H1 (cell line): Measurements from ENCODE around the gene CELF1. TPM values are rescaled to one million over a fixed set of nuclear protein-coding genes. Genes with fewer than 3 reads are reported as not detected.

Source experiments
- CTCF ChIA-PET: fragments of 300-600 bp; sonication (Branson Sonifier 250); formaldehyde crosslinking; loops from one replicate; lab custom pipeline; 2021; ENCODE audit not compliant: partially characterized antibody; lab: Charles Lee
- POLR2A ChIA-PET: fragments of 300-600 bp; sonication (Branson Sonifier 250); formaldehyde crosslinking; loops from one replicate; lab custom pipeline; 2021; ENCODE audit warnings: inconsistent platforms; ENCODE audit not compliant: partially characterized antibody; lab: Charles Lee
- DNase-seq, 2 experiments: peaks; one replicate each; pipeline versions ENCODE4 v3.0.0 to v3.0.0-alpha.2; 2010 to 2022; ENCODE audit warnings: low spot score in 2 of 2, low read depth in 1 of 2, mixed read lengths in 1 of 2
- FAIRE-seq: peaks from 2 replicates; lab custom pipeline; 2011; peaks lifted over from hg19 to GRCh38; lab: Jason Lieb, UNC
- H2AFZ ChIP-seq: 2 replicates; pipeline ENCODE4 v1.8.1; 2012; ENCODE audit warnings: low read length, inconsistent platforms
- H2AK5ac ChIP-seq: 2 replicates; pipeline ENCODE4 v1.6.1; 2013; ENCODE audit warnings: low read depth, low read length
- H2BK120ac ChIP-seq: replicated peaks from 2 replicates; pipeline ENCODE3; 2013; ENCODE audit warnings: low read depth, low read length, inconsistent platforms
- H2BK12ac ChIP-seq: 2 replicates; pipeline ENCODE4 v1.6.1; 2013; ENCODE audit warnings: low read depth, low read length
- H2BK15ac ChIP-seq: 2 replicates; pipeline ENCODE4 v1.6.1; 2013; ENCODE audit warnings: low read length
- H2BK20ac ChIP-seq: 2 replicates; pipeline ENCODE4 v1.6.1; 2013; ENCODE audit warnings: low read length
- H2BK5ac ChIP-seq: 2 replicates; pipeline ENCODE4 v1.6.1; 2013; ENCODE audit warnings: low read depth, low read length
- H3K14ac ChIP-seq: 2 replicates; pipeline ENCODE4 v1.6.1; 2013; ENCODE audit warnings: inconsistent platforms; ENCODE audit not compliant: insufficient read length
- H3K18ac ChIP-seq: 2 replicates; pipeline ENCODE4 v1.6.1; 2013; ENCODE audit warnings: low read length; ENCODE audit errors: extremely low read depth
- H3K23ac ChIP-seq: 2 replicates; pipeline ENCODE4 v1.6.1; 2013; ENCODE audit warnings: inconsistent platforms; ENCODE audit not compliant: insufficient read length
- H3K23me2 ChIP-seq: 2 replicates; pipeline ENCODE4 v1.6.1; 2013; ENCODE audit warnings: low read depth, low read length
- H3K27ac ChIP-seq: 2 replicates; pipeline ENCODE4 v1.6.1; 2011; ENCODE audit warnings: low read depth, low read length, inconsistent platforms
- H3K27me3 ChIP-seq, 4 experiments: replicated peaks in 1 of 4; 1 replicate in 1 of 4; 2 replicates in 3 of 4; pipeline versions ENCODE4 v1.6.1 to v1.8.1; 2011 to 2013; ENCODE audit warnings: low read length in 3 of 4, mild to moderate bottlenecking in 3 of 4, inconsistent platforms in 2 of 4, mixed read lengths in 2 of 4, moderate library complexity in 1 of 4; ENCODE audit not compliant: control insufficient read depth in 3 of 4, insufficient read depth in 3 of 4; ENCODE audit errors: extremely low read depth in 1 of 4
- H3K36me3 ChIP-seq, 4 experiments: 2 replicates each; pipeline versions ENCODE4 v1.6.1 to v1.8.1; 2011 to 2013; ENCODE audit warnings: mild to moderate bottlenecking in 4 of 4, low read length in 3 of 4, moderate library complexity in 2 of 4, control low read depth in 1 of 4, inconsistent platforms in 1 of 4; ENCODE audit not compliant: insufficient read depth in 4 of 4, control insufficient read depth in 2 of 4
- H3K4ac ChIP-seq: replicated peaks from 2 replicates; pipeline ENCODE3; 2013; ENCODE audit warnings: low read length, low read depth, mixed read lengths, inconsistent platforms; ENCODE audit not compliant: insufficient read length
- H3K4me1 ChIP-seq, 4 experiments: replicated peaks in 1 of 4; 1 replicate in 1 of 4; 2 replicates in 3 of 4; pipeline versions ENCODE4 v1.6.1 to v1.8.1; 2011 to 2013; ENCODE audit warnings: low read length in 3 of 4, inconsistent platforms in 2 of 4, mixed read lengths in 1 of 4; ENCODE audit not compliant: insufficient read depth in 4 of 4, control insufficient read depth in 3 of 4
- H3K4me2 ChIP-seq, 2 experiments: 2 replicates each; pipeline versions ENCODE4 v1.6.1 to v1.8.1; 2011 to 2013; ENCODE audit warnings: low read depth in 2 of 2, low read length in 2 of 2, control low read depth in 1 of 2, inconsistent platforms in 1 of 2, mild to moderate bottlenecking in 1 of 2; ENCODE audit not compliant: insufficient read depth in 1 of 2
- H3K4me3 ChIP-seq, 4 experiments: fragments of 200-600, 300-600 bp in 1 of 4; sonication (generic), shearing (Covaris generic), sonication (Bioruptor Twin) in 1 of 4; 2 replicates each; pipeline versions ENCODE4 v1.5.1 to v1.8.1; 2011 to 2016; ENCODE audit warnings: low read length in 4 of 4, low read depth in 3 of 4, control low read depth in 2 of 4, inconsistent platforms in 2 of 4, mild to moderate bottlenecking in 2 of 4, mixed read lengths in 1 of 4, moderate library complexity in 1 of 4; ENCODE audit not compliant: insufficient read depth in 2 of 4; ENCODE audit errors: extremely low read depth in 1 of 4
- H3K56ac ChIP-seq: replicated peaks from 2 replicates; pipeline ENCODE3; 2013; ENCODE audit warnings: low read depth, mild to moderate bottlenecking, mixed read lengths, low read length, inconsistent platforms; ENCODE audit not compliant: insufficient read length
- H3K79me1 ChIP-seq: 2 replicates; pipeline ENCODE4 v1.6.1; 2013; ENCODE audit warnings: low read depth, low read length, control low read depth
- H3K79me2 ChIP-seq, 2 experiments: 2 replicates each; pipeline versions ENCODE4 v1.6.1 to v1.8.1; 2012 to 2013; ENCODE audit warnings: low read length in 2 of 2, mild to moderate bottlenecking in 2 of 2, inconsistent platforms in 1 of 2; ENCODE audit not compliant: insufficient read depth in 2 of 2, control insufficient read depth in 1 of 2
- H3K9ac ChIP-seq, 4 experiments: replicated peaks in 1 of 4; 1 replicate in 1 of 4; 2 replicates in 3 of 4; pipeline versions ENCODE4 v1.6.1 to v1.8.1; 2011 to 2013; ENCODE audit warnings: low read depth in 3 of 4, low read length in 3 of 4, control low read depth in 2 of 4, mild to moderate bottlenecking in 2 of 4, moderate library complexity in 2 of 4, inconsistent platforms in 1 of 4; ENCODE audit errors: extremely low read depth in 1 of 4
- H3K9me3 ChIP-seq, 2 experiments: 2 replicates each; pipeline versions ENCODE4 v1.6.1 to v1.8.1; 2012 to 2013; ENCODE audit warnings: mild to moderate bottlenecking in 2 of 2, moderate library complexity in 2 of 2, control low read depth in 1 of 2, inconsistent platforms in 1 of 2, low read depth in 1 of 2, low read length in 1 of 2, mixed read lengths in 1 of 2; ENCODE audit not compliant: insufficient read depth in 2 of 2
- H4K20me1 ChIP-seq, 2 experiments: replicated peaks in 1 of 2; 2 replicates each; pipeline versions ENCODE3 to v1.8.1; 2011 to 2013; ENCODE audit warnings: inconsistent platforms in 2 of 2, low read length in 2 of 2, mild to moderate bottlenecking in 1 of 2; ENCODE audit not compliant: insufficient read depth in 2 of 2, control insufficient read depth in 1 of 2
- H4K5ac ChIP-seq: 2 replicates; pipeline ENCODE4 v1.6.1; 2013; ENCODE audit warnings: low read length, low read depth, mixed read lengths, inconsistent platforms; ENCODE audit not compliant: insufficient read length
- H4K8ac ChIP-seq: 2 replicates; pipeline ENCODE4 v1.8.0; 2013; ENCODE audit warnings: mild to moderate bottlenecking, moderate library complexity, low read length, inconsistent platforms; ENCODE audit not compliant: insufficient read depth; ENCODE audit errors: extremely low read depth
- H4K91ac ChIP-seq: replicated peaks from 2 replicates; pipeline ENCODE3; 2013; ENCODE audit warnings: low read length, mixed read lengths, inconsistent platforms; ENCODE audit not compliant: insufficient read length
- ATF3 ChIP-seq: IDR thresholded peaks from 2 replicates; pipeline ENCODE4 v1.6.1; 2011; ENCODE audit warnings: low read depth, mild to moderate bottlenecking, low read length; ENCODE audit not compliant: insufficient read depth
- CTCF ChIP-seq, 3 experiments: IDR thresholded peaks; 1 replicate in 2 of 3; 2 replicates in 1 of 3; pipeline versions ENCODE4 v1.5.1 to v1.6.1; 2011; ENCODE audit warnings: low read length in 3 of 3, mild to moderate bottlenecking in 3 of 3, inconsistent platforms in 2 of 3, low read depth in 1 of 3, moderate library complexity in 1 of 3; ENCODE audit not compliant: insufficient read depth in 1 of 3; ENCODE audit errors: control extremely low read depth in 1 of 3
- JUN ChIP-seq: IDR thresholded peaks from 2 replicates; pipeline ENCODE4 v1.6.1; 2011; ENCODE audit warnings: low read depth, mild to moderate bottlenecking, improper control_type of control experiment, low read length
- polyA plus RNA-seq, 7 experiments: library from polyadenylated mRNA; depleted of rRNA in 3 of 7; stranded (reverse) in 5 of 7; unstranded in 2 of 7; fragments of >200 nt in 5 of 7; fragments of 200-250 nt in 2 of 7; gene quantifications; 1 replicate in 5 of 7; 2 replicates in 1 of 7; 4 replicates in 1 of 7; pipeline versions ENCODE4 v1.2.1 to v1.2.3, GENCODE V29; 2011 to 2013; ENCODE audit warnings: missing spikeins in 2 of 7, mixed read lengths in 2 of 7
- total RNA-seq: library from RNA; stranded (reverse); fragmentation: NEBNext Ultra II Directional; extraction: Animal tissue kit (Norgen Biotek cat#: 25700); gene quantifications from 2 replicates; pipeline ENCODE4 v1.2.1, GENCODE V29; 2021

CELF1 gene
- total and polyA plus RNA-seq, 2 of the 8 experiments (the other 6 are each of a cell fraction or from before 2014, with no cell fraction given): 131 to 197 TPM

- no peak overlapping the region for H4K8ac ChIP-seq
- peaks cover 0 to 2% (median 0%) of the 10 kb centered on the region in 4 experiments; a peak in 1 of 7 replicates for H3K4me1 ChIP-seq
- H3K18ac ChIP-seq: no peak overlapping the region
- no peak overlapping the region for H2BK12ac ChIP-seq
- peaks cover 0 to 6% (median 0%) of the 10 kb centered on the region in 4 experiments; a peak in 1 of 8 replicates for H3K36me3 ChIP-seq
- no peak overlapping the region for H4K91ac ChIP-seq
- H3K27me3 ChIP-seq: no peaks in the 10 kb centered on the region
- peak overlapping the region in 2 of 4 experiments; percentile 83 to 96; a peak in 3 of 8 replicates for H3K4me3 ChIP-seq
- CTCF ChIA-PET: interaction anchor here (1.0 to 2.3 kb wide), 8 partner anchors 11 to 66 kb away, joined by 3 to 25 read pairs (median 6); no protein-coding TSS in a partner anchor
- peaks cover 3% of the 10 kb centered on the region; the same call in 1 of the 2 replicates for H3K23me2 ChIP-seq
- no peaks in the 10 kb centered on the region for H3K9me3 ChIP-seq
- POLR2A ChIA-PET: interaction anchor here (0.6 to 5.0 kb wide), 10 partner anchors 11 to 70 kb away, joined by 3 to 65 read pairs (median 10); partner anchors contain the start of genes KBTBD4, NDUFS3 and PTPMT1
- H2AK5ac ChIP-seq: no peak overlapping the region
- H2BK15ac ChIP-seq: no peak overlapping the region
- no peak overlapping the region for H2BK120ac ChIP-seq
- H2BK5ac ChIP-seq: no peak overlapping the region
- no peak overlapping the region for H2BK20ac ChIP-seq
- H3K79me2 ChIP-seq: peaks cover 49 to 66% of the 10 kb centered on the region in 2 experiments
- H3K79me1 ChIP-seq: no peaks in the 10 kb centered on the region
- DNase-seq (no peak), FAIRE-seq (peak; percentile 13)
- no peak overlapping the region for H3K56ac ChIP-seq
- no peak overlapping the region for H4K5ac ChIP-seq
- peaks cover 13 to 19% of the 10 kb centered on the region in 2 experiments for H4K20me1 ChIP-seq
- H3K27ac ChIP-seq: no peak overlapping the region
- H2AFZ ChIP-seq: no peak overlapping the region
- H3K14ac ChIP-seq: no peak overlapping the region
- no peak overlapping the region for H3K9ac ChIP-seq
- H3K4me2 ChIP-seq: peak overlapping the region; percentile 73 to 85
- H3K4ac ChIP-seq: no peak overlapping the region
- no peak overlapping the region for H3K23ac ChIP-seq
- TF ChIP-seq ATF3: no peak
- no peak for TF ChIP-seq JUN
- TF ChIP-seq CTCF (IDR thresholded peaks at IDR 0.05; ENCODE audit: control extremely low read depth in 1 of 3, insufficient read depth in 1 of 3, low read depth in 1 of 3, low read length in 3 of 3): peak in 2 of 3 experiments; percentile 33 to 53; a peak in 3 of 4 replicates
Measured at GRCh38 chr11:47551086-47551485, 1.8 kb downstream of the CELF1 start.
